ENCODE results near the gene ZMAT5. TPM values are rescaled to one million over a fixed set of nuclear protein-coding genes. Genes with fewer than 3 reads are reported as not detected.

ZMAT5 gene
- total RNA-seq, 1 experiment from 2014 or later = 36.8 TPM

- H3K4me1 ChIP-seq (replicated peaks) = no peaks in the 10 kb centered on the region
- no peak for DNase-seq (ENCODE audit: low read depth in 1 of 2, low spot score in 2 of 2)
- H3K4me3 ChIP-seq = no peak overlapping the region
- no peak overlapping the region for H3K27ac ChIP-seq
- H3K36me3 ChIP-seq = no peaks in the 10 kb centered on the region
- H3K27me3 ChIP-seq (replicated peaks) = no peaks in the 10 kb centered on the region; the same call in none of the 2 replicates
- H3K9me3 ChIP-seq (replicated peaks) = no peaks in the 10 kb centered on the region
These were observed 55.7 kb downstream of the ZMAT5 start for GRCh38 chr22:29710922-29711593.

GRCh38 chr22:29710193-29710592 lies 56.6 kb downstream of the ZMAT5 start:
- Histone ChIP-seq H3K4me3 (no peak overlapping the region), H3K27ac (no peak overlapping the region), H3K27me3 (replicated peaks) (no peaks in the 10 kb centered on the region; the same call in none of the 2 replicates), H3K4me1 (replicated peaks) (no peaks in the 10 kb centered on the region), H3K9me3 (replicated peaks) (no peaks in the 10 kb centered on the region), H3K36me3 (no peaks in the 10 kb centered on the region)
- no peak for DNase-seq (ENCODE audit: low read depth in 1 of 2, low spot score in 2 of 2)

- H3K36me3 ChIP-seq = no peaks in the 10 kb centered on the region
- no peak overlapping the region for H3K27ac ChIP-seq
- no peak for DNase-seq (ENCODE audit: low read depth in 1 of 2, low spot score in 2 of 2)
- H3K9me3 ChIP-seq (replicated peaks) = no peaks in the 10 kb centered on the region
- H3K4me3 ChIP-seq = no peak overlapping the region
- H3K27me3 ChIP-seq (replicated peaks) = no peaks in the 10 kb centered on the region; the same call in none of the 2 replicates
- peaks cover 7% of the 10 kb centered on the region for H3K4me1 ChIP-seq (replicated peaks)
These were observed 59.3 kb downstream of the ZMAT5 start for GRCh38 chr22:29707471-29707870.

GRCh38 chr22:29707010-29707409 lies 59.8 kb downstream of the ZMAT5 start:
- Histone ChIP-seq H3K27me3 (replicated peaks) (no peaks in the 10 kb centered on the region; the same call in none of the 2 replicates), H3K4me1 (replicated peaks) (peaks cover 7% of the 10 kb centered on the region), H3K9me3 (replicated peaks) (no peaks in the 10 kb centered on the region), H3K36me3 (no peaks in the 10 kb centered on the region), H3K27ac (no peak overlapping the region), H3K4me3 (no peak overlapping the region)
- DNase-seq (ENCODE audit: low read depth in 1 of 2, low spot score in 2 of 2) = no peak

- H3K27me3 ChIP-seq (replicated peaks) = no peaks in the 10 kb centered on the region; the same call in none of the 2 replicates
- H3K4me3 ChIP-seq = no peak overlapping the region
- H3K36me3 ChIP-seq = no peaks in the 10 kb centered on the region
- peaks cover 7% of the 10 kb centered on the region for H3K4me1 ChIP-seq (replicated peaks)
- no peak overlapping the region for H3K27ac ChIP-seq
- DNase-seq (ENCODE audit: low read depth in 1 of 2, low spot score in 2 of 2) = no peak
- H3K9me3 ChIP-seq (replicated peaks) = no peaks in the 10 kb centered on the region
These were observed 60.3 kb downstream of the ZMAT5 start for GRCh38 chr22:29706486-29706885.

GRCh38 chr22:29705651-29706050 lies 61.2 kb downstream of the ZMAT5 start:
- Histone ChIP-seq H3K4me1 (replicated peaks) (peaks cover 7% of the 10 kb centered on the region), H3K27me3 (replicated peaks) (no peaks in the 10 kb centered on the region; the same call in 1 of the 2 replicates), H3K27ac (no peak overlapping the region), H3K4me3 (no peak overlapping the region), H3K9me3 (replicated peaks) (no peaks in the 10 kb centered on the region), H3K36me3 (no peaks in the 10 kb centered on the region)
- no peak for DNase-seq (ENCODE audit: low read depth in 1 of 2, low spot score in 2 of 2)

GRCh38 chr22:29704528-29705285 lies 62.1 kb downstream of the ZMAT5 start:
- Histone ChIP-seq H3K27ac (no peak overlapping the region), H3K9me3 (replicated peaks) (no peaks in the 10 kb centered on the region), H3K4me3 (no peak overlapping the region), H3K4me1 (replicated peaks) (peaks cover 7% of the 10 kb centered on the region), H3K27me3 (replicated peaks) (no peaks in the 10 kb centered on the region), H3K36me3 (no peaks in the 10 kb centered on the region)
- peak; percentile 34 to 65 for DNase-seq (ENCODE audit: low read depth in 1 of 2, low spot score in 2 of 2)

- H3K4me1 ChIP-seq (replicated peaks) = peaks cover 7% of the 10 kb centered on the region
- no peaks in the 10 kb centered on the region for H3K27me3 ChIP-seq (replicated peaks)
- H3K9me3 ChIP-seq (replicated peaks) = no peaks in the 10 kb centered on the region
- no peak for DNase-seq (ENCODE audit: low read depth in 1 of 2, low spot score in 2 of 2)
- H3K36me3 ChIP-seq = no peaks in the 10 kb centered on the region
- no peak overlapping the region for H3K4me3 ChIP-seq
- H3K27ac ChIP-seq = no peak overlapping the region
These were observed 63.1 kb downstream of the ZMAT5 start for GRCh38 chr22:29703569-29704195.

- peaks cover 7% of the 10 kb centered on the region for H3K4me1 ChIP-seq (replicated peaks)
- no peaks in the 10 kb centered on the region for H3K9me3 ChIP-seq (replicated peaks)
- peaks cover 4% of the 10 kb centered on the region; the same call in 1 of the 2 replicates for H3K36me3 ChIP-seq
- no peak overlapping the region for H3K27ac ChIP-seq
- no peak overlapping the region for H3K4me3 ChIP-seq
- no peak for DNase-seq (ENCODE audit: low read depth in 1 of 2, low spot score in 2 of 2)
- H3K27me3 ChIP-seq (replicated peaks) = no peaks in the 10 kb centered on the region
These were observed 63.8 kb downstream of the ZMAT5 start for GRCh38 chr22:29702931-29703501.

GRCh38 chr22:29702000-29702930 lies 64.5 kb downstream of the ZMAT5 start:
- peaks cover 9% of the 10 kb centered on the region; the same call in 1 of the 2 replicates for H3K36me3 ChIP-seq
- H3K27ac ChIP-seq = no peak overlapping the region
- no peaks in the 10 kb centered on the region for H3K9me3 ChIP-seq (replicated peaks)
- H3K27me3 ChIP-seq (replicated peaks) = no peaks in the 10 kb centered on the region
- DNase-seq (ENCODE audit: low read depth in 1 of 2, low spot score in 2 of 2) = no peak
- peaks cover 7% of the 10 kb centered on the region for H3K4me1 ChIP-seq (replicated peaks)
- no peak overlapping the region for H3K4me3 ChIP-seq

GRCh38 chr22:29701155-29701999 lies 65.4 kb downstream of the ZMAT5 start:
- Histone ChIP-seq H3K9me3 (replicated peaks) (no peaks in the 10 kb centered on the region), H3K4me3 (no peak overlapping the region), H3K27me3 (replicated peaks) (no peaks in the 10 kb centered on the region), H3K27ac (no peak overlapping the region), H3K36me3 (peaks cover 16% of the 10 kb centered on the region), H3K4me1 (replicated peaks) (peaks cover 7% of the 10 kb centered on the region)
- no peak for DNase-seq (ENCODE audit: low read depth in 1 of 2, low spot score in 2 of 2)

GRCh38 chr22:29700900-29701154 lies 66.0 kb downstream of the ZMAT5 start:
- H3K4me1 ChIP-seq (replicated peaks) = peaks cover 7% of the 10 kb centered on the region
- no peak overlapping the region for H3K4me3 ChIP-seq
- H3K36me3 ChIP-seq = peaks cover 19% of the 10 kb centered on the region
- no peak overlapping the region for H3K27ac ChIP-seq
- H3K27me3 ChIP-seq (replicated peaks) = no peaks in the 10 kb centered on the region
- H3K9me3 ChIP-seq (replicated peaks) = no peaks in the 10 kb centered on the region
- no peak for DNase-seq (ENCODE audit: low read depth in 1 of 2, low spot score in 2 of 2)

Measured in SJSA1 (cell line).